Measurements from ENCODE around the gene ABCA6. TPM values are rescaled to one million over a fixed set of nuclear protein-coding genes. Genes with fewer than 3 reads are reported as not detected.

The ABCA6 gene
- total RNA-seq, 2 donors from 2014 or later = 1.1 to 1.3 TPM

GRCh38 chr17:69044371-69044770 lies 97.3 kb downstream of the ABCA6 start:
- no peaks in the 10 kb centered on the region for H3K9me3 Mint-ChIP-seq
- ATAC-seq (no peak), DNase-seq (ENCODE audit: low spot score) (no peak)
- no peak overlapping the region for H3K27ac Mint-ChIP-seq
- H3K4me1 Mint-ChIP-seq (ENCODE audit: low read depth in 2 of 2) = peaks cover 20% of the 10 kb centered on the region in 2 donors
- no peaks in the 10 kb centered on the region for H3K27me3 Mint-ChIP-seq
- H3K36me3 Mint-ChIP-seq = no peaks in the 10 kb centered on the region
- no peak overlapping the region for H3K4me3 Mint-ChIP-seq

GRCh38 chr17:69043098-69043734 lies 98.5 kb downstream of the ABCA6 start:
- peaks cover 9 to 11% of the 10 kb centered on the region in 2 donors for H3K4me1 Mint-ChIP-seq (ENCODE audit: low read depth in 2 of 2)
- H3K27me3 Mint-ChIP-seq = no peaks in the 10 kb centered on the region
- DNase-seq (ENCODE audit: low spot score) (no peak), ATAC-seq (no peak)
- H3K36me3 Mint-ChIP-seq = no peaks in the 10 kb centered on the region
- H3K9me3 Mint-ChIP-seq = no peaks in the 10 kb centered on the region
- H3K4me3 Mint-ChIP-seq = no peak overlapping the region
- H3K27ac Mint-ChIP-seq = no peak overlapping the region

- H3K27ac Mint-ChIP-seq = no peak overlapping the region
- no peak for ATAC-seq
- peaks cover 2% of the 10 kb centered on the region for H3K9me3 Mint-ChIP-seq
- DNase-seq (ENCODE audit: low spot score) = no peak
- no peak overlapping the region for H3K4me3 Mint-ChIP-seq
- peaks cover 3% of the 10 kb centered on the region in 2 donors for H3K4me1 Mint-ChIP-seq (ENCODE audit: low read depth in 2 of 2)
- H3K36me3 Mint-ChIP-seq = peaks cover 2% of the 10 kb centered on the region
- peaks cover 0 to 6% of the 10 kb centered on the region in 2 donors for H3K27me3 Mint-ChIP-seq
These were observed 99.4 kb downstream of the ABCA6 start for GRCh38 chr17:69042308-69042707.

- no peak overlapping the region for H3K4me3 Mint-ChIP-seq
- no peaks in the 10 kb centered on the region for H3K4me1 Mint-ChIP-seq (ENCODE audit: low read depth in 2 of 2)
- H3K27ac Mint-ChIP-seq = no peak overlapping the region
- DNase-seq (ENCODE audit: low spot score) (no peak), ATAC-seq (no peak)
- H3K36me3 Mint-ChIP-seq = peaks cover 6% of the 10 kb centered on the region
- peaks cover 3% of the 10 kb centered on the region for H3K9me3 Mint-ChIP-seq
- peaks cover 8 to 18% of the 10 kb centered on the region in 2 donors for H3K27me3 Mint-ChIP-seq
These were observed 109.9 kb downstream of the ABCA6 start for GRCh38 chr17:69031839-69032238.

GRCh38 chr17:69030169-69030568 lies 111.5 kb downstream of the ABCA6 start:
- Mint-ChIP-seq H3K36me3 (no peaks in the 10 kb centered on the region), H3K9me3 (no peaks in the 10 kb centered on the region), H3K4me3 (no peak overlapping the region), H3K4me1 (ENCODE audit: low read depth in 2 of 2) (no peaks in the 10 kb centered on the region), H3K27ac (no peak overlapping the region), H3K27me3 (peaks cover 12 to 19% of the 10 kb centered on the region in 2 donors)
- DNase-seq (ENCODE audit: low spot score) = no peak
- no peak for ATAC-seq

Other genes starting within 250 kb of the ABCA6 start
- gene ABCA8, start 186.5 kb downstream of the ABCA6 start, total RNA-seq = not detected
- under 1 TPM in 1 of 2 donors, not detected in 1; 0.12 TPM for gene ABCA9, start 81.0 kb downstream of the ABCA6 start, total RNA-seq
- gene ABCA10, start 86.9 kb upstream of the ABCA6 start, total RNA-seq = 1 to 10 TPM; 2.0 to 4.7 TPM
- gene ABCA5, start 185.2 kb upstream of the ABCA6 start, total RNA-seq = 10 to 100 TPM; 22.9 to 61.4 TPM

Measured in natural killer cell treated with Interleukin-12 subunit alpha and Interleukin-12 subunit beta and Interleukin-15 and Interleukin-18, amount 100 ng/mL, for 72 hours (primary cell).